Prostate gland (tissue), 2 donors: ENCODE results near the gene PTPN18. TPM values are rescaled to one million over a fixed set of nuclear protein-coding genes. Genes with fewer than 3 reads are reported as not detected.

Source experiments
- DNase-seq: peaks from one replicate; pipeline ENCODE4 v3.0.0-alpha.2; 2019; ENCODE audit warnings: low spot score
- H3K27ac ChIP-seq, 2 donors: fragments of 200-600 bp; sonication (generic); 2 replicates each; pipeline ENCODE4 v1.5.1; 2017 to 2019
- H3K27me3 ChIP-seq: fragments of 200-600 bp; sonication (generic); replicated peaks from 2 replicates; pipeline ENCODE4 v1.5.1; 2019; ENCODE audit not compliant: insufficient read depth
- H3K36me3 ChIP-seq, 2 donors: fragments of 200-600 bp; sonication (generic); 1 replicate in 1 of 2; 2 replicates in 1 of 2; pipeline versions ENCODE4 v1.5.1 to v1.8.1; 2017 to 2019
- H3K4me1 ChIP-seq: fragments of 200-600 bp; sonication (generic); replicated peaks from 2 replicates; pipeline ENCODE4 v1.5.1; 2019
- H3K4me3 ChIP-seq, 2 donors: fragments of 200-600 bp; sonication (generic); 2 replicates each; pipeline ENCODE4 v1.5.1; 2017 to 2019
- H3K9me3 ChIP-seq: fragments of 200-600 bp; sonication (generic); 2 replicates; pipeline ENCODE4 v1.5.1; 2017
- POLR2A ChIP-seq: fragments of 450-650 bp; IDR thresholded peaks from one replicate; pipeline ENCODE4 v1.6.1; 2016; ENCODE audit warnings: antibody characterized with exemption, mild to moderate bottlenecking
- POLR2AphosphoS5 ChIP-seq: sonication (generic); formaldehyde crosslinking; IDR thresholded peaks from one replicate; pipeline ENCODE4 v1.6.1; 2017; ENCODE audit warnings: antibody characterized with exemption
- WGBS: methylation state at CpG from one replicate; pipeline ENCODE4 v1.1.5; 2018; 5-methylcytosine and 5-hydroxymethylcytosine counted together
- intact Hi-C: fragments of 100-400 bp; cut with DNase I; formaldehyde crosslinking; loops from one replicate; pipeline ENCODE4 v1.14.2; 2022
- total RNA-seq, 2 donors: library from RNA; depleted of rRNA; stranded (reverse); fragments of >200 nt; gene quantifications; one replicate each; pipeline ENCODE4 v1.1.0, GENCODE V29; 2016
- TF ChIP-seq, protein P1 (sequence below), 4 experiments: fragments of 200-600 bp in 2 of 4; fragments of 450-650 bp in 2 of 4; sonication (generic) in 2 of 4; IDR thresholded peaks; 1 replicate in 3 of 4; 2 replicates in 1 of 4; pipeline ENCODE4 v1.5.1; 2016 to 2019; ENCODE audit warnings: antibody characterized with exemption in 4 of 4, mild to moderate bottlenecking in 2 of 4, moderate library complexity in 2 of 4

The PTPN18 gene
- total RNA-seq, 2 donors from 2014 or later, result 37.1 to 93.6 TPM

DNA sequence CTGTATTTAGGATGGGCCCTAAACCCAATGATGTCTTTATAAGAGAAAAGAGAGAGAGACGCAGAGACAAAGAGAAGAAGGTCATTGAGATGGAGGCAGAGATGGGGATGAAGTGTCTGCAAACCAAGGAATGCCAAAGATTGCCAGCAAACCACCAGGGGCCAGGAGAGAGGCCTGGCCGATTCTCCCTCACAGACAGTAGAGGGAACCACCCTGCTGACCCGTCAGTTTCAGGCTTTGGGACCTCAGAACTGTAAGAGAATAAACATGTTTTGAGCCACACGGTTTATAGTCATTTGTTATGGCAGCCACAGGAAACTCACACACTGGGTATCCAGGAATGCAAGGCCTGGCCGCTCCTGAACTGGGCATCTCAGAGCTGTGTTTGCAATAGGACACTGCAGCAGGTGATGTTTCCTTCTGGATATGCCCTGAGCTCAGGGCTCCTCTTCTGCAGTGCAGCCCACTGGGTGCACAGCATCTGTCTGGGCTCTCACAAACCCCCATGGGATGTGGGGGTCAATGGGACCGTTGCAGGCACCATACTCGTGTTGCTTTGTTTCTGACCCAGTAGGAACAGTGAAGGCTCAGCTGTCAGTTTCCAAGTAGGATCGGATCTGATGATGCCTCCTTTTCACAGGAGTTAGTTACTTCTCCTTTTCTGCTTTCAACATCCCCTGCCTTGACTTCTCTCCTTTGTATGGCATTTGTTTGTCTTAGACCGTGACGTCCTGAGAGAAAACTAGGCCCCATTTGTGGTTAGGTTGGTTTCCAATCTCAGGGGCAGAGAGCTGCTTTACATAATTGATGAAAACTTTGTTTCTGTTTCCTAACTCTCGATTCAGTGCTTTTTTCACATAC is 20.8 kb downstream of the PTPN18 start:
- no peak for DNase-seq
- TF ChIP-seq POLR2AphosphoS5, result no peak
- TF ChIP-seq, protein P1, sequence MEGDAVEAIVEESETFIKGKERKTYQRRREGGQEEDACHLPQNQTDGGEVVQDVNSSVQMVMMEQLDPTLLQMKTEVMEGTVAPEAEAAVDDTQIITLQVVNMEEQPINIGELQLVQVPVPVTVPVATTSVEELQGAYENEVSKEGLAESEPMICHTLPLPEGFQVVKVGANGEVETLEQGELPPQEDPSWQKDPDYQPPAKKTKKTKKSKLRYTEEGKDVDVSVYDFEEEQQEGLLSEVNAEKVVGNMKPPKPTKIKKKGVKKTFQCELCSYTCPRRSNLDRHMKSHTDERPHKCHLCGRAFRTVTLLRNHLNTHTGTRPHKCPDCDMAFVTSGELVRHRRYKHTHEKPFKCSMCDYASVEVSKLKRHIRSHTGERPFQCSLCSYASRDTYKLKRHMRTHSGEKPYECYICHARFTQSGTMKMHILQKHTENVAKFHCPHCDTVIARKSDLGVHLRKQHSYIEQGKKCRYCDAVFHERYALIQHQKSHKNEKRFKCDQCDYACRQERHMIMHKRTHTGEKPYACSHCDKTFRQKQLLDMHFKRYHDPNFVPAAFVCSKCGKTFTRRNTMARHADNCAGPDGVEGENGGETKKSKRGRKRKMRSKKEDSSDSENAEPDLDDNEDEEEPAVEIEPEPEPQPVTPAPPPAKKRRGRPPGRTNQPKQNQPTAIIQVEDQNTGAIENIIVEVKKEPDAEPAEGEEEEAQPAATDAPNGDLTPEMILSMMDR (IDR thresholded peaks at IDR 0.05), result no peak
- TF ChIP-seq POLR2A, result no peak
- H3K36me3 ChIP-seq, result no peaks in the 10 kb centered on the region
- no peaks in the 10 kb centered on the region for H3K4me1 ChIP-seq
- 74% methylated on average over 11 of the region's 11 CpGs for whole genome bisulfite sequencing
- H3K4me3 ChIP-seq, result no peak overlapping the region
- H3K27me3 ChIP-seq, result no peaks in the 10 kb centered on the region
- H3K27ac ChIP-seq, result no peak overlapping the region
- no peaks in the 10 kb centered on the region for H3K9me3 ChIP-seq
- intact Hi-C loops, result no loop called here

DNA sequence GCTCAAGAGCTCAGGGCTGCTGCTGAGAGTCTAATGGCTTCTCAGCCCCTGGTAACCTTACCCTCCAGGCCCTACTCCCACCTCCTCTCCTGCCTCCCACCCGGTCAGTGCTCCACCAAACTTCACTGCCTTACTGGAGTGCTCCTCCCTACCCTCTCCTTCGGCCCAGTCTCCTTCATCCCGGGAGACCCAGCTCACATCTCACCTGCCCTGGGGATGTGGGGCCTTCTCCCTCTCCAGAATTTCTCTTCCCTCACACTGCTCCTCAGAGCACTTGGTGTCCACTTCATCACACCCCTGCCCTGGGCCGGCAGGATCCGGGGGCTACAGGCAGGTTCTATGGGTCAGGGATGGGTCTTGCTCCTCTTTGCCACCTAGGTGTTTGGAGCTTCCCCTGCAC is 21.6 kb downstream of the PTPN18 start:
- no peak for TF ChIP-seq POLR2A
- no peak for TF ChIP-seq POLR2AphosphoS5
- TF ChIP-seq, protein P1 (IDR thresholded peaks at IDR 0.05), result no peak
- intact Hi-C loops, result no loop called here
- H3K36me3 ChIP-seq, result no peaks in the 10 kb centered on the region
- no peak for DNase-seq
- no peak overlapping the region for H3K4me3 ChIP-seq
- no peak overlapping the region for H3K27ac ChIP-seq
- no peaks in the 10 kb centered on the region for H3K4me1 ChIP-seq
- no peaks in the 10 kb centered on the region for H3K27me3 ChIP-seq
- no peaks in the 10 kb centered on the region for H3K9me3 ChIP-seq
- 93% methylated on average over 5 of the region's 5 CpGs for WGBS

DNA sequence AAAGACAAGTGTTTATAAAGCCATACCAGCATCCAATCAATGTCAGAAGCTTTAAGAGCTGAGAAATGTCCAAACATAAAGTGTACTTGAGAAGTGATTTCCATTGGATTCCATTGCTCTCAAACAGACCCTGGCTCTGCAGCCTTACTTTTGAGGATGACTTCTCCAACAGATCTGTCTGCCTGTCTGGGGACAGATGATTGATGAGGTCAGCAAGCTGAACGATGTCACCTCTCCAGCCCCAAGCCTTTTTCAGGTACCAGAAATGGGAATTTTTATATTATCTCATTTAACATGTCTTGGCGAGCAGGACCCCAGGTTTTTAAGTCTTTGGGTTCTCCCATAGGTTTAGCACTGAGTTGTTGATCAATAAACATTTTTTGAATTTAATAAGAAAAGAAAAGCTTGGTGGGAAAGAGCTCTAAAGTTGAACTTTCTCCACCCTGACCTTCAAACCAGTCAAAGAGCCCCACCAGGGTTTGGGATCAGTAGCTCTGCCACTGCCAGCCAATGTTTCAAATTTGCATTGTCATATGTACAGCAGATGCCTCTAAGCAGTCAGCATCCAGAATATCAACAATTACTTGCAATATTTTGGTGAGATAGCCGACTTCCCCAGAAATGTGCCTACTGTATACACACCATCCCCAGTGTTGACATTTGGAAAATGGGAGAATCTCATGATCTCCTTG is 22.5 kb downstream of the PTPN18 start:
- 91% methylated on average over 3 of the region's 3 CpGs for WGBS
- Histone ChIP-seq H3K36me3 (no peaks in the 10 kb centered on the region), H3K4me3 (no peak overlapping the region), H3K27me3 (no peaks in the 10 kb centered on the region), H3K9me3 (no peaks in the 10 kb centered on the region), H3K27ac (no peak overlapping the region), H3K4me1 (no peaks in the 10 kb centered on the region)
- DNase-seq, result no peak
- TF ChIP-seq POLR2AphosphoS5 (no peak), POLR2A (no peak)
- intact Hi-C loops, result no loop called here

DNA sequence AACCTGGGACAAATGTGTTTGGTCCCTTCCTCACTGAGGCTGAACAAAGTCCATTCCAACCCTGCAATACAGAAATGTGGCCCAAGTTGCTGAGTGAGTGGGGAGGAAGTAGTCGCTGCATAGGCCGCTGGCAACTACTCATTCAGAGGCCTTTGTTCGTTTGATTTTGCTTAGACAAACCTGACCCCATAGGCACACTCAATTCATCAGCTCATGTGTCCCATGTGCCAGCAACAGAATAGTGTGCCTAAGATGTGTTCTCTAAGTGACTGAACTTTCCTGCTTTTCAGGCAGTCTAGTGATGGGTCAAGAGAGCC is 23.0 kb downstream of the PTPN18 start:
- H3K9me3 ChIP-seq, result no peaks in the 10 kb centered on the region
- no peaks in the 10 kb centered on the region for H3K36me3 ChIP-seq
- WGBS, result 88% methylated on average over 3 of the region's 3 CpGs
- H3K27me3 ChIP-seq, result no peaks in the 10 kb centered on the region
- H3K4me1 ChIP-seq, result no peaks in the 10 kb centered on the region
- H3K4me3 ChIP-seq, result no peak overlapping the region
- intact Hi-C loops, result no loop called here
- DNase-seq, result no peak
- no peak overlapping the region for H3K27ac ChIP-seq
- TF ChIP-seq POLR2AphosphoS5, result no peak
- TF ChIP-seq, protein P1 (IDR thresholded peaks at IDR 0.05), result no peak
- TF ChIP-seq POLR2A, result no peak

DNA sequence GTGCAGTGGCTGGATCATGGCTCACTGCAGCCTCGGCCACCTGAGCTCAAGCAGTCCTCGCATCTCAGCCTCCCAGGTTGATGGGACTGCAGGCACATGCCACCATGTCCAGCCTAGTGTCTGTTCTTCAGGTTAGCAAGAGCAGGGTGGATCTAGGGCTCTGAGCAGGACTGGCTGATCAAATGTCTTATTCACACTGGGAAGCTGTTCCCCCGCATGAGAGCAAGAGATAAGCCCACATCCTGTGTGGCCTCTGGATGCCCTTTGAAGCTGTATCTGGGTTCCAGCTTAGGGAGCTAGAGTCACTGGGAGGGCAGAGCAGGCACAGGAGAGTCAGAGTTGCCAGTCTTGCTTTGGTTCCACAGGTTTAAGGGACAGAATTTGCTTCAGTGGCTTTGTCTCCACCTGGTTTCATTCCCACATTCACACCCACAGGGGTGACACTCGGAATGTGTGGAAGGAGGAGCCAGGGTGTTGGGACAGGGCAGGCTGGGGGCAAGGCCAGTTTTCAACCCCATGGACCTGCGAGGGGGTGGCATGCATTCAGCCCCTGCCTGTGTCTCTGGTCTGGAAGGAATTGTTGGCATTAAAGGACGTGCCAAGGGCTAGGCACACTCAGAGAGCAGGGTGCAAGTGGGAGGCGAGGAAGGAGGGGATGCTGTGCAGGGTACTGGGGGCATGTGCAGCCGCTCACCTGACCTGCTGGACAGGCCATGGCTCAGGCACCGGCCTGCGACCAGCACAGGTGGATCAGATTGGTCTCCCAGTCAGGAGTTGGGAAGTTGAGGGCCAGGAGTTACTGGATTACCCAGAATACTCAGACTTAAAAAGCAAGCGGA is 24.5 kb downstream of the PTPN18 start:
- 90% methylated on average over 11 of the region's 11 CpGs for WGBS
- H3K9me3 ChIP-seq, result no peaks in the 10 kb centered on the region
- intact Hi-C loops, result no loop called here
- no peak for DNase-seq
- TF ChIP-seq POLR2A (no peak), POLR2AphosphoS5 (no peak)
- TF ChIP-seq, protein P1 (IDR thresholded peaks at IDR 0.05), result no peak
- H3K27me3 ChIP-seq, result no peaks in the 10 kb centered on the region
- no peak overlapping the region for H3K4me3 ChIP-seq
- no peak overlapping the region for H3K27ac ChIP-seq
- H3K4me1 ChIP-seq, result no peaks in the 10 kb centered on the region
- H3K36me3 ChIP-seq, result no peaks in the 10 kb centered on the region
